ENCODE data around the gene SORCS2.

Gene SORCS2

GRCh38 chr4:7512428-7512827 lies 320.1 kb downstream of the SORCS2 start:
- no peak overlapping the region for H3K4me3 ChIP-seq (ENCODE audit: low read depth, low read length)
- no peak for TF ChIP-seq CTCF (conservative IDR thresholded peaks at IDR 0.05; ENCODE audit: low read depth, low read length)
- DNase-seq (ENCODE audit: low read depth) = no peak

- DNase-seq (ENCODE audit: low read depth) = no peak
- no peak overlapping the region for H3K4me3 ChIP-seq (ENCODE audit: low read depth, low read length)
- no peak for TF ChIP-seq CTCF (conservative IDR thresholded peaks at IDR 0.05; ENCODE audit: low read depth, low read length)
Observed at GRCh38 chr4:7512946-7513345, 320.6 kb downstream of the SORCS2 start.

GRCh38 chr4:7513671-7514070 lies 321.3 kb downstream of the SORCS2 start:
- no peak for DNase-seq (ENCODE audit: low read depth)
- H3K4me3 ChIP-seq (ENCODE audit: low read depth, low read length) = no peak overlapping the region
- TF ChIP-seq CTCF (conservative IDR thresholded peaks at IDR 0.05; ENCODE audit: low read depth, low read length) = no peak

DNA sequence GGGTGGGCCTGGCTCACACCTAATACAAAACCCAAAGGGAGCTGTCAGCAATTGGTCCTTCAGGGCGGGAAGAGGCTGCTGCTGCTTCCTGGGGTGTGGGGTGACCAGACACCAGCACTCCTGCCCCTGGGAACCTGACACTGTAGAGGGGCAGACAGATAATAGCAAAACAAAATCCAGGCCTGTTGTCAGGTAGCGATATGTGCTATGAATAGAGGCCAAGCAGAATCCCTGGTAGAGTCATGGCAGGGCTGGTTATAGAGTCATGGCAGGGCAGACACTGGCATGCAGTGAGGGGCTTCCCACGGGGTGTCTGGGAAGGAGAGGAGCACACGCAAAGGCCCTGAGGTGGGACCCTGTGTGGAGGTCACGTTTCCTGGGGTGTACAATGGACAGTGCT lies 321.9 kb downstream of the SORCS2 start:
- no peak overlapping the region for H3K4me3 ChIP-seq (ENCODE audit: low read depth, low read length)
- DNase-seq (ENCODE audit: low read depth) = no peak
- TF ChIP-seq CTCF (conservative IDR thresholded peaks at IDR 0.05; ENCODE audit: low read depth, low read length) = no peak

GRCh38 chr4:7514789-7515188 lies 322.5 kb downstream of the SORCS2 start:
- DNase-seq (ENCODE audit: low read depth) = no peak
- TF ChIP-seq CTCF (conservative IDR thresholded peaks at IDR 0.05; ENCODE audit: low read depth, low read length) = no peak
- no peak overlapping the region for H3K4me3 ChIP-seq (ENCODE audit: low read depth, low read length)

DNA sequence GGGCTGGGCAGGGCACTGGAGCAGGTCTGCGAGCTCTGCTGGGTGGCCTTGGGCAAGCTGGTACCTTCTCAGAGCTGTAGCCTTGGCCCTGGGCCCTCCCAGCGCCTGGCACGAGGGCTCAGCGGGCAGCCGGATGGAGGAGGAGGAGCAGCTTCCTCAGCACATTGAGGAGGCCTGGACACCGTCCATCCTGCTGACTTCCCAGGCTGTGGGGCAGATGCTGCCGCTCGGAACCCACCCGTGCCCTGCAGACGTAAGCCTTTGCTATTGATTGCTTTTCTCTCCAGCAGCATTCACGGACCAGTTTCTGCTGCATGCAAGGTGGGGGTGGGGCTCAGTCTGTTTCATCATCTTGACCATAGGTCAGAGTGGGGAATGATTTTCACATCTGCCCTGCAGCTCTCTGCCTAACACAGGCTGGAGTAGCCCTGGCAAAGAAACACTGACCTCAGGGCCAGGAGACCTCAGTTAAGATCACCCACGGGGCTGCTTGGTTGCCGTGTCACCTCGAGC lies 323.1 kb downstream of the SORCS2 start:
- no peak overlapping the region for H3K4me3 ChIP-seq (ENCODE audit: low read depth, low read length)
- TF ChIP-seq CTCF (conservative IDR thresholded peaks at IDR 0.05; ENCODE audit: low read depth, low read length) = no peak
- DNase-seq (ENCODE audit: low read depth) = peak; percentile 10

- no peak overlapping the region for H3K4me3 ChIP-seq (ENCODE audit: low read depth, low read length)
- TF ChIP-seq CTCF (conservative IDR thresholded peaks at IDR 0.05; ENCODE audit: low read depth, low read length) = no peak
- DNase-seq (ENCODE audit: low read depth) = no peak
Observed at GRCh38 chr4:7516096-7516772, 323.9 kb downstream of the SORCS2 start.

Data from choroid plexus epithelial cell (primary cell).